ENCODE measurements around the gene LPCAT3.

- TF ChIP-seq EZH2 (IDR thresholded peaks at IDR 0.05; ENCODE audit: low read depth) (no peak), CTCF (conservative IDR thresholded peaks at IDR 0.05) (no peak)
Observed at GRCh38 chr12:6967651-6968100, 50.6 kb downstream of the LPCAT3 start.
